ENCODE results near the gene MSRB2.
"Not testable (repeated sequence)": the region's sequence is repeated elsewhere in the genome, so short reads cannot be mapped to it uniquely, and the experiment has no call there.

MSRB2 gene

DNA sequence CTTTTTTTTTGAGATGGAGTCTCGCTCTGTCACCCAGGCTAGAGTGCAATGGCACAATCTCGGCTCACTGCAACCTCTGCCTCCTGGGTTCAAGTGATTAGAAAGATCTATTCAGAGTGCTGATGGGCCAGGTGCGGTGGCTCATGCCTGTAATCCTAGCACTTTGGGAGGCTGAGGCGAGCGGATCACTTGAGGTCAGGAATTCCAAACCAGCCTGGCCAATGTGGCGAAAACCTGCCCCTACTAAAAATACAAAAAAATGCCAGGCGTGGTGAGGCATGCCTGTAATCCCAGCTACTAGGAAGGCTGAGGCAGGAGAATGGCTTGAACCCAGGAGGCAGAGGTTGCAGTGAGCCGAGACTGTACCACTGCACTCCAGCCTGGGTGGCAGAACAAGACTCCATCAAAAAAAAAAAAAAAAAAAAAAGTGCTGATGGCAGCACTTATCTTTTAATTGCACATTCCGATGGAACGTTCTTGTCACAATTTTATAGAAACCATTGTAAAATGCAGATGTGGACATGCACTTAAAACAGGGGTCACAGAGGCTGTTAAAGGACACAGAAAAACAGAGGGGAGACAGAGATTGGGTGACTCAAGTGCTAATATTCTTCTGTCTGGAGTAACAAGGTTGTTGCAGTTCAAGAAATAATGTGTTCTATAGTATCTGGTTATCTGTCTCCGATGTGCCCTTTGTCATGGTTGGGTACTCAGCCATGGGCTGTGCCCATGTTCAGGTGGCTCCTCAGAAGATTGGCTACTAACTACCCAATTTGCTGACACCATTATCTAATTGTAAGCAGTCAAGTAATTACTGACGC is 25.1 kb upstream of the MSRB2 start:
- not testable (repeated sequence) for DNase-seq (ENCODE audit: low read depth)

DNA sequence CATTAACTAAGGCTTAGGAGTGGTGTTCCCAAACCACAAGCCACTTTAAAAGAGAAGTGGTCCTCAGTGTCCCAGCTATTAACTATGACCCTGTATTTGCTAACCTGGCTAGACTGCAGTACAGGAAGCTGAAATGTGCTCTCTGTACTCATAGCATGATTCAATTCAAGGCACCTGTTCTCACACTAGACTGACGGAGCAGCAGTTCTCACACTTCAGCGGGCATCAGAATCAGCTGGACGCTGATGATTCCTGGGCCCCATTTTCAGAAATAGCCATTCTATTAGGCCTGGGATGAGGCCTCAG is 24.5 kb upstream of the MSRB2 start:
- DNase-seq (ENCODE audit: low read depth) = no peak

DNA sequence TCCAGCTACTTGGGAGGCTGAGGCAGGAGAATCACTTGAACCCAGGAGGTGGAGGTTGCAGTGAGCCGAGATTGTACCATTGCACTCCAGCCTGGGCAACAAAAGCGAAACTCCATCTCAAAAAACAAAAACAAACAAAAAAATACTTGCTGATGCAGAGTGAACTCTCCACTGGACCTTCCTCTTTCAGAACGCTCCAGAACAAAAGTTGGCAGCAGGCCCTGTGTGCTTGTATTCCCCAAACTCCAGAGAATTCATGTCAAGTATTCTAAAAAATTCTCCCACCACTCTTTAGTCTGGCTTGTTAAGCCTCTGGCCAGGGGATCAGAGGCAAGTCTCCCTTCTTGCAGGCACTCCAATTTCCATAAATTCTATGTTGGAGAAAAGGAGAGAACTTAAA is 22.8 kb upstream of the MSRB2 start:
- not testable (repeated sequence) for DNase-seq (ENCODE audit: low read depth)

DNA sequence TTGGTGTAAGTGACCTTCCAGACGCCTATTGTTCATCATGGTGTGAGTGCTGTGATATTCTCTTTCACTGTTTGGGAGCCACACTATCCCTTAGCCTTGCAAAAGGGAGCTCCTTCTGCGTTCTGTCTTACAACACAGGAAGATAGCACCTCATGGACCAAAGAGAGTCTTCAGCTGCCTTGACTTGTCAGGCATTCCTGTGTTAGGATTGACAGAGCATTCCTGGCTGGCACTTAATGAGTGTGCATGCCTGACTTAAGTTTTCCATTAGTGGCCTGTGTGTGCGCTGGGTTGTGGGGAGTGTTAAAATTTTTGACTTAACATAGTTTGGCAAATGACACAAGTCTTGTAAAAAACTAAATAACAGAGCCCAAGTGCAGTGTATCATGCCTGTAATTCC is 21.9 kb upstream of the MSRB2 start:
- DNase-seq (ENCODE audit: low read depth) = no peak

DNA sequence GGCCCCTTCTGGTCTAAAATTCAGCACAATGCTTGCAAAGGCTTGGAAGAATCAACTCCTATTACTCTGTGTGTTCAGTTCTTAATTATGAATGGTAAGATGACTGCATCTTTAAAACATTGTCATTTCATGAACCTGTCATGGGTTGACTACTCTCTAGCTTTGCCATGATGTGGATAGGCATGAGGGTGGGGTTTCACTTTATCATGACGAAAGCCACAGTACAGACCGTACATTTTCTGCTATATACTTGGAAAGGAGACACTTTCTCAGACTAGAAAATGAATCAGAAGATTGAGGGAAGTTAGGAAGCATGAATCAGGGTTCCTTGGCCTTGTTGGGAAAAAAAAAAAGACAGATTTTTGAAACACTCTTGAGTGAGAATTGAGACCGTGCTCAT is 19.7 kb upstream of the MSRB2 start:
- DNase-seq (ENCODE audit: low read depth) = no peak

DNA sequence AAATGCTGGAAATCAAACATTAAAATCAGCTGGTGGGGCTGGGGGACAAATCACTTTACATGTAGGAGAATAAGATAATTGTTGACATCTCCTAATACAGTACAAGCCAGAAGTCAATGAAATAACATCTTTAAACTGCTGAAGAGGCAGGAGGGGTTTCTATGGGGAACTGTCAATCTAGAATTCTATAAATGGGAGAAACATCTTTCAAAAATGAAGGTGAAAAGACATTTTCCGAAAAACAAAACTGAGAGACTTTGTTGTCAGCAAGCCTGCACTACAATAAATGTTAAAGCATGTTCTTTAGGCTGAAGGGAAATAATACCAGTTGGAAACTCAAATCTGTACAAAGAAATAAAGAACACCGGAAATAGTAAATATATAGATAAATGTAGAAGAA is 17.3 kb upstream of the MSRB2 start:
- DNase-seq (ENCODE audit: low read depth) = no peak

DNA sequence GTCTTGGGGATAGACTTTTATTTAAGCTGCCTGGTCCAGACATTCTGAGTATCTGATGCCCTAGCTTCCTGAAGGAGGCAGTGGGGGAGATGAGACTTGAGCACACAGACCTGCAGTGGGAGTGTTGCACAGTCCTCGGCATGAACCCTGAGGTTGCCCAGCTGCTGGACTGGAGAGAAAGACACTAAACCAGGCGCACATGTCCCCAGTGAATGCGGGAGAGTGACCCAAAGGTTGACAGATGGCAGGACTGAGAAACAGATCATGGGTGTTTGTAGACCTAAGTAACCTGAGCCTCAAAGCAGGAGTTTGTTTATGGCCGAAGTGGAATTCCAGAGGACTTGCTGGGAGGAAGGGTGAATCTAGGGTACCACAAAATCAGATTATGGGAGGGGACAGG is 15.7 kb upstream of the MSRB2 start:
- DNase-seq (ENCODE audit: low read depth) = no peak

DNA sequence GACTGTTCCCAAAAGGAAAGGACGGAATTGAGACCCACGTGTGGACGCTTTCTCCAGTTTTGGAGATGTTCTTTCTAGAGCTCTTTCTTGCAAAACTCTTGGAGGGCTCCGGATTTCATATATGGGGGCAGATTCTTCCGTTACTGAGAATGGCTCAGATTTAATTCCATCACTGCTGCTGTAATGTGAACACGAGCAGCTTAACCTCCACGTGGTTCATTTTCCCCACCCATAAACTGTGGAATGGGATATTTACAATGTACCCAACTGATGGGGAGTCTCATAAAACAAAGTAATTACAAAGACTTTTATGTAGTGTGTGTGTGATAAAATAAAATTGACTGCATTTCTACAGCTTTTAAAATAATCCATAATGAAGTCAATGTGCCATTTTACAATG is 15.1 kb upstream of the MSRB2 start:
- DNase-seq (ENCODE audit: low read depth) = no peak

DNA sequence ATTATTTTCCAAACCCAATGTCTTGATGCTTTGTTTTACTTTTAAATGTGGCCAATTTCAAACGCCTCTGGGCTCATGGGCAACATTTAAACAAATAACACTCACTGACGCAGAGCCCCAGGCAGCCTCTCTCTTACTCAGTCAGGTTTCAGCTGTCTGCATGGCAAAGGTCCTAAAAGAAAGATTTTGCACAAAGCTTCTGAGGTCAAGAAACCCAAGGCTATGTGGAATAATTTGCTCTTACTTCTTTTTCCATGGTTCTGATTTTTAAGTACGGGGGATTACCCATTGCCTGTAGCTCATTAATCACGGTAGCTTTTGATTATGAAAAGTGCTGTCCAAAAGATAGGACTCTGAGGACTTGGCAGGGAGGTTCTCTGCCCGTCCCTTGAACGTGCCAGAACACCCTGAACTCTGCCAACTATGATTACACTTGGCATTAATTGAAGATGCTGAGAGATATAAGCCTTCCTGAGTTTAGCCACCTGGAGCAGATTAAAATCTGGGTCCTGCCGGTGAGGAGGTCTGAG is 14.1 kb upstream of the MSRB2 start:
- no peak for DNase-seq (ENCODE audit: low read depth)

DNA sequence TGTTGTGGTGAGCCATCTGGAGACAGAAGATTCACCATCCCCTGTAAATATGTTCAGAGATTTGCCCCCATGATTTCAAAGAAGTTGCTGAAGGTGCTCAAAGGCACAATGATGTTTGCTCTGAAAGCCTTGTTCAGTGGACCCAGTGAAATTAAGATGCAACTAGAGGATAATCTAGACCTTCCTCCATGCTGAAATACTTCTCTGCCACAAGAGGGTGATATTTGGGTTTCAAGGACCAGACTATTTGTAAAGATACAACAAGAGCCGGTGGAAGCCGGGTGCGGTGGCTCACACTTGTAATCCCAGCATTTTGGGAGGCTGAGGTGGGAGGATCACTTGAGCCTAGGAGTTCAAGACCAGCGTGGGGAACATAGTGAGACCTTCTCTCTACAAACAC is 13.5 kb upstream of the MSRB2 start:
- DNase-seq (ENCODE audit: low read depth) = no peak

DNA sequence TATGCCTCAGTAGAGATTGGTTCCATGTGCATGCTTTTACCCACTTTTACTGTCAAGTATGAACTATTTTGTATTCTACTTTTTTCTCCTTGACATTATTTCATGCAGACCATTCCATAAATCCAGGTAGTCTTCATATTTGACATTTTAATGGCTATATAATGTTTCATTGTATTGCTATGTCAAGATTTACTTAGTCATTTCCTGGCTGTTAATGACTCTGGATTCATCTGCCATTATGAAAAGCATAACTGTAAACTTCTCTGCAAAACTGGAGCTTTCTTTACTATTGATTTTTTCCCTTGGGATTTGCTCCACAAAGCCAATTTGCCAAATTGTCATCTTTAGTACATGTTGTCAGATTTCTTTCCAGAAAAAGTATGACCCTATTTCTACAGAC is 6.8 kb upstream of the MSRB2 start:
- no peak for DNase-seq (ENCODE audit: low read depth)

DNA sequence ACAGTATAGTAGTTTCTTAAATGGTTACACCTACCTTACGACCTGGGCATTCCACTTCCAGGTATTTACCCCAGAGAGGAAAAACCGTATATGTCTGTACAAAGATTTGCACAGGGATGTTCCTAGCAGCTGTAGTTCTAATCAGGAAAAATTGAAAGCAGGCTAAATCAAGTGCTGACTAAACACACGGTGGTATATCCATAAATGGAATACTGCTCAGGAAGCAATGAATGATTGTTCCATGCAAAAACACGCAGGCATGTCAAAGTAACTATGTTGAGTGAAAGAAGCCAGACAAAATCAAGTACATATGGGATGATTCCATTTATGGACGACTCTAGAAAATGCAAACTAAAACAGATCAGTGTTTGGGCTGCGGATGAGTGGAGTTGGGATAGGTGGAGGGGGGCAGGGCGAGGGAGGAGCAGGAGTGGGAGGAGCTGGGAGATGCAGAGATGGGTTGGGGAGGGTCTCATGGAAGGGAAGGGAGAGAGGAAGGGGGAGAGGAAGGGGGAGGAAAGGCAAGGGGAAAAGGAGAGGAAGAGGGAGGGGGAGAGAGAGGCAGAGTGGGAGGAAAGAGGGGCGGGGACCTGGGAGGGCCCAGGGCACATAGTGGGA is 484 bp upstream of the MSRB2 start:
- DNase-seq (ENCODE audit: low read depth) = no peak

DNA sequence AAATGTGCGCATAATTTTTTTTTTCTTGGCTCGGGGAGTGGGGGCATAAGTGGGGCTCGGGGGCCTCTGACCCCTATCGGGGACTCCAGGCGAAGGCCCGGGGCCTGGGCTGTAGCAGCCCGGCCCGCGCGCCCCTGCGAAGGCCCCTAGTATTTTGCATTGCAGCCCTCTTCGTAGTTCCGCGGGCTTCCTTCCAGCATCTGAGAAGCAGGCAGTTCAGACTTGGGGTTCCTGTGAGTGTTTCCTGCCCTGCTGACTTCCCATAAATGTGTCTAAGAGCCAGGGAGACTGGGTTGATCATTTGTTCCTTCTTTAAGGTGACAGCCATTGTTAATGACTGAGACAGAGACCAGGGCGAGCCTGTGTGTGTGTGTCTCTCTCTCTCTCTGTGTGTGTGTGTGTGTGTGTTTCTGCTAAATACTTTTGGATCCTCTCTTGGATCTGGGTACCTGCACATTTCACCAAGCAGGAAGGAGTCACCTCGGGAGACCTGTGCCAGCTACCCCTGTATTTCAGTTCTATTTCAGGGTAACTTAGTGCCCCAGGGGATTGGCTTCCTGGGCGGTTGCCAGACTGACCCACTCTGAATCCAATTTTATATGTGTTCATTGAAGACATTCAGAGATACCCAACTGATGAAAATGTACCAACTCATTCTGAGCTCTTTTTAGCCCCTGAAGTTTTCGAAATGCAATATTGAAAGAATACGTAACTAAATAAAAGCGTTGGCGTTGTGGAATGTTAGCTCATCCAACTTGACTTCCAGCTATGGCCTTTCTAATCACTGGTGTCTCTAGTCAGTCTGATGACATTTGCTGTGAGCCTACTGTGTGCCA is 805 bp downstream of the MSRB2 start:
- DNase-seq (ENCODE audit: low read depth) = peak; percentile 11

DNA sequence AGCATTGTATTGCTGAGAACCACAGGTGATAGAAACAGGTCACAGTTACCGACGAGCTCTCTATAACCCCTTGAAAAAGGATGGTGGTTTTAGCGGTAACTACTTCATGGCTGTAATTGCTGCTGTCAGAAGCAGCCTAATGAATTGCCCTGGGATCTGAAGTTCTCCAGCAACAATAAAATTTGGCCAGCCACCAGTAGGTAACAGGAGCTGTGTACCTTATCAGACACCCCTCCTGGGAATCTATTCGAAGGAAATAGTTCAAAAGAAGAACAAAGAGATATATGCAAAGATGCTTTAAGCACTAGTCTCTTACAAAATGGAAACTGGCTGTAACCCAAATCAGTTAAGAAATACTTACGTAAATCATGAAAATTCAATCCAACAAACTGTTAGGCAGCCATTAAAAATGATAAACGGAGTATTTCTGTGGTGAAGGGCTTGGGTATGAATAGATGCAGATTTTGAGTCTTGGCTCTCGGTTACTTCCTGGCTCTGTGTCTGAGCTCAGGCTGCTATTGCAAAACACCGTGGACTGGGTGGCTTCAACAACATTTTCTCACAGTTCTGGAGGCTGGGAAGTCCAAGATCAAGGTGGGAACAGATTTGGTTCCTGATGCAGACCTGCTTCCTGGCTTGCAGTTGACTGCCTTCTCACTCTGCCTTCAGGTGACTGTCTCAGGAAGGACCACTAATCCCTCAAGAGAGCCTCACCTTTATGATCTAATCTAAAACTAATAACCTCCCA is 1.6 kb downstream of the MSRB2 start:
- DNase-seq (ENCODE audit: low read depth) = no peak

DNA sequence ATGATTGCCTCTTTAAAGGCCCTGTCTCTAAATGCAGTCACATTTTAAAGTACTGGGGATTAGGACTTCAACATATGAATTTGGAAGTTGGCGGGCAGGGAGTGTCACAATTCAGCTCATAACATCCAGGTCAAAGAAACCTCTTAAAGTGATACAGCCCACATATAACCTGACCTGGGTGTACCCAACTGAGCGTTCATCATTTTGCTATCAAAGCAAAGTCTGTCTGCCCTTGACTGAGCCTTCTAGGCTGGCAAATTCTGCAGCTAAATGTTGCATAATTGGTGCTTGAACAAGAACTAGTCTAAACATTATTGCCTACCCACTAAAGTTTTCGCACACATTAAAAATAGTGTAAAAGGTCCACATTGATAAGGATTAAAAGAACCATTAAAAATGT is 3.7 kb downstream of the MSRB2 start:
- no peak for DNase-seq (ENCODE audit: low read depth)

DNA sequence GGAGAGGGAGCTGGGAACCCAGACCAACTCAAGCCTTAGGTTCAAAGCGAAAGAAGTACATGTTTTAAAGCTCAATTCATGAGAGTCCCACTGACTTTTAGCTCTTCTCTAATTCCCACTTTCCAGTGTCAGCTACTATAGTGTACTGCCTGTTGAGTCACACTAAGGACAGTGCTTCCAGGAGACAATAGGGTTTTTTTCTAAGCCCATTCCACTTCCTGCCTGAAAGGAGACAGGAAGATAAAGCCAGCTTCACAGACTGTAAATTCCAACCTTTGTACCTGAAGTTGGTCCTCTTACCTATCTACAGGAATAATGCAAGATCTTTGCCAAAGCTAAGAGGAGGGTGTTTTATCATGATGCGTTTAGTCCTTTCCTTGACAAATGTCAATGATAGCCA is 4.4 kb downstream of the MSRB2 start:
- DNase-seq (ENCODE audit: low read depth) = no peak

DNA sequence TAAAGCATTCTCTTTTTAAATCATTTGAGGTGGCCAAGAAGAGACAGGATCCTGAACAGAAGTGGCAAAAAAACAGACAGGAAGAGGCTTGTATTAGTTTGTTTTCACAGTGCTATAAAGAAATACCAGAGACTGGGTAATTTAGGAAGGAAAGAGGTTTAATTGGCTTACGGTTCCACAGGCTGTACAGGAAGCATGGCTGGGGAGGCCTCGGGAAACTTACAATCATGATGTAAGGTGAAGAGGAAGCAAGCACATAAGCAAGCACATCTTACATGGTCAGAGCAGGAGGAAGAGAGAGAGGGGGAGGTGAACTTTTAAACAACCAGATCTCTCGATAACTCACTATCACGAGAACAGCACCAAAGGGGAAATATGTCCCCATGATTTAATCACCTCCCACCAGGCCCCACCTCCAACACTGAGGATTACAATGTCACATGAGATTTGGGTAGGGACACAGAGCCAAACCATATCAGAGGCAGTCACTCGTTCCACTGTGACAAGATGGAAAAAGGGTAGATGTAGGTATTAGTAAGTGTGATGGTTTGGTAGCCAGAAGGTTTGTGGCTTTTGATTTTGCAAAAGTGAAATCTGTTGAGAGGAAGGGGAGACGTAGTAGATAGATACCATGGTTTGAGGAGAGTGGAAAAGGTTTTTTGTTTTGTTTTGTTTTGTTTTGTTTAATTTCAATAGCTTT is 5.1 kb downstream of the MSRB2 start:
- peak; percentile 25 for DNase-seq (ENCODE audit: low read depth)

DNA sequence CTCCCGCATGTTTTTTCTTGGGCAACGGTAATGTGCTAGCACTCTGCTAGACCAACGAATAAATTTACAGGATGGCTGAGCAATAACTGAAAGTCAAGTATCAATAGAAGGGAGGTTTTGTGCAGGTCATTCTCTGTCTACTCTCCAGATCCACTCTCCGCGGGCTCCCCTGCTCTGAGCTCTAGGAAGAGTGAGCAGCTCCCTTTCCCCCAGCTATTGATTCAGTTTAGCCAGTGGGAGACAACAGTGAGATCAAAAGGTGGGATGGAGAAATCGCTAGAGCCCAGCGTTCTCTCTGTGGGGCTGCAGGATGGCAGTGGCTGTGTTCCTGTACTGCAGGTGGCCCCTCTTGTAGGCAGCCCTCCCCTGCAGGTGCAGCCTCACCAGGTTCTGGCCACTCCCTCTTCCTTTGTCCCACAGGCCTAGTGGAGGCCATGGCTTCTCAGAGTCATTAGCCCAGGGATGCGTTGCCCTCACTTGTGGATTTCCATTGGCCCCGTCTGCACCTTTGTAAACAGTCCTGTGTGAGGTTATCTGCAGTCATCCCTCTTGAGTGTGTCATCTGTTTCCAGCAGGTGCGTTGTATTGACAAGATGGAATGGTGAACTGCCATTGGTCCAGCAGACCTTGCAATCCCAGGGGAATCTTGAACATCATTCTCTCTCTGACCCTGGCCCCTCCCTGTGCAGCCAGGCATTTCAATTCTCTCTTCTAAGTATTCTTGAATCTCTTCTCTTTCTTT is 11.1 kb downstream of the MSRB2 start:
- DNase-seq (ENCODE audit: low read depth) = no peak

DNA sequence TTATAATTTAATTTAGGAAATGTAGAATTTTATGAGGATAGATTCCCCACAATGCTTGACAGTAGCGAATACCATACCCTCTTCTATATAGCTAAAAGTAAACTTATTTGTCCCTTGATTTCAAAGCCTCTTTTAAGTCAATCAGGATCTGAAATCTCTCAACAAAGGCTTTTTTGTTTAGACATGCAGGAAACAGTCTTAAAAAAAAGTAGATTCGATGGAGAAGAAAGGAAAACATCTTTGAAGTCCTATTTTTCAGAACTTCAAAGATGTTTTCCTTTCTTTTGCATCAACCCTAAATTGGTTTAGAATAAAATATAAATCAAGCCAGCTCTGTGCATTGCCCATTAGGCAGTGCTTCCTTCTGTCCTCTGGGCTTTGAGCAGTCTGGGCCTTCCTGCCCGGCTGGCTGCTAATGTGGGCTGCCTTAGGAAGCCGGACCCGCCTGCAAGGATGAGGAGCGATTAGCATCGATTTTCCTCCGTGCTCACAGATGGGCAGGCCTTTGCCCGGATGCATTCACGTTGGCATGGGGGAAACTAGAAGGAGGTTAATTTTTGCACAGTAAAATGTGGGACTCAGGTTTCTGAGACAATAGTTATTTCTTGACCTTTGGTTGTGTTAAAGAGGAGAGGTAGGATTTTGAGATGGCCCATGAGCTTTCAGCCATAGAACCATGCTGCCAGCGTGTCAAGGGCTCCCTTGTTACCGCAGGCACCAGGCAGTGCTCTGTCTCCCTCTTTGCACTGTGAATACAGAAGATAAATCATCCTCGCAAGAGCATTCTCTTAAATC is 15.5 kb downstream of the MSRB2 start:
- DNase-seq (ENCODE audit: low read depth) = no peak

Measured in CMK (cell line).